GM18519 (cell line): ENCODE results near the gene NLRP10.
"Not testable (repeated sequence)": the region's sequence is repeated elsewhere in the genome, so short reads cannot be mapped to it uniquely, and the experiment has no call there.

Source experiments
- ATAC-seq: cut with Tn5 transposase; IDR thresholded peaks from one replicate; pipeline ENCODE4 v1.9.1; 2021; ENCODE audit warnings: mild to moderate bottlenecking, moderate library complexity; ENCODE audit not compliant: unreplicated experiment, low FRiP score

The NLRP10 gene, protein sequence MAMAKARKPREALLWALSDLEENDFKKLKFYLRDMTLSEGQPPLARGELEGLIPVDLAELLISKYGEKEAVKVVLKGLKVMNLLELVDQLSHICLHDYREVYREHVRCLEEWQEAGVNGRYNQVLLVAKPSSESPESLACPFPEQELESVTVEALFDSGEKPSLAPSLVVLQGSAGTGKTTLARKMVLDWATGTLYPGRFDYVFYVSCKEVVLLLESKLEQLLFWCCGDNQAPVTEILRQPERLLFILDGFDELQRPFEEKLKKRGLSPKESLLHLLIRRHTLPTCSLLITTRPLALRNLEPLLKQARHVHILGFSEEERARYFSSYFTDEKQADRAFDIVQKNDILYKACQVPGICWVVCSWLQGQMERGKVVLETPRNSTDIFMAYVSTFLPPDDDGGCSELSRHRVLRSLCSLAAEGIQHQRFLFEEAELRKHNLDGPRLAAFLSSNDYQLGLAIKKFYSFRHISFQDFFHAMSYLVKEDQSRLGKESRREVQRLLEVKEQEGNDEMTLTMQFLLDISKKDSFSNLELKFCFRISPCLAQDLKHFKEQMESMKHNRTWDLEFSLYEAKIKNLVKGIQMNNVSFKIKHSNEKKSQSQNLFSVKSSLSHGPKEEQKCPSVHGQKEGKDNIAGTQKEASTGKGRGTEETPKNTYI

GRCh38 chr11:7965386-7965785 lies at the start of gene NLRP10:
TSS of gene NLRP10 (minus strand) at chr11:7965447. CDS start at chr11:7963495, 1,952 bp downstream.
- no peak for ATAC-seq

GRCh38 chr11:8013833-8014232 lies 48.6 kb upstream of the NLRP10 start:
- ATAC-seq = no peak

DNA sequence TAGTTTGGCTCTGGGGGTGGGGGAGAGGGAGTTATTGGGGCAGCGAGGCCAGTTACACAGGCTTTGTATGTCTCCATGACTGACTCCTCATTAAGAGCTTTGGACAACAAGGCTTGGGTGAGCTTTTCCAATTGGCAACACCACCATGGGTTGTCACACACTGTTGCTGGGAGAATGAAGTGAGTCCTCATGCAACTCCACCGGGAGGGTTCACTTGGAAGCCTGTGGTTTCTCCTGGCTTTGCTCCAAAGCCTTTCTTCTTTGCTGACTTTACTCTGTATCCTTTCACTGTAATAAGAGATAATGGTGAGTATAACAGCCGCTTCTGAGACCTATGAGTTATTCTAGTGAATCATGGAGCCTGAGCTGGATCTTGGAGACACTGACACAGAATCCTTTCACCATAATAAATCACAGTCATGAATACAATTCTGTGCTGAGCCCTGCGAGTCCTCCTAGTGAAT lies 46.8 kb upstream of the NLRP10 start:
- no peak for ATAC-seq

DNA sequence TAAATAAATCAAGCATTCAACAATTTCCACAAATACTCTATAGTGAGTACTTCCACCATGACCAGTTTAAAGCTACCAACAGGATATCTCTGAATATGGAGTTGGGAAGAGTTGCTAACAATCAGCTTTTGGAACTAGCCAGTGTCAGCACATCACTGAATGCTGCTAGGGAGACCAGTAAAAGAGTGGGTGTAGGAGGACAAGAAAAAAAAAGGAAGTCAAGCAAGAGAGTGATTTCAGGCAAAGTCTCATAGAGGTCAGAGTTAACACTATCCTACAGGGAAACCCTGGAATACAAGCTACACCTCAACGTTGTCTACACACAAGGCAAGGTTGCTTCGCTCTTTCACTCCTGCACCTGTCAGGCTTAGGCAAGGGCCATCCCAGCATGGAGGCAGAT lies 46.1 kb upstream of the NLRP10 start:
- ATAC-seq = no peak

GRCh38 chr11:8009856-8010255 lies 44.6 kb upstream of the NLRP10 start:
- ATAC-seq = no peak

DNA sequence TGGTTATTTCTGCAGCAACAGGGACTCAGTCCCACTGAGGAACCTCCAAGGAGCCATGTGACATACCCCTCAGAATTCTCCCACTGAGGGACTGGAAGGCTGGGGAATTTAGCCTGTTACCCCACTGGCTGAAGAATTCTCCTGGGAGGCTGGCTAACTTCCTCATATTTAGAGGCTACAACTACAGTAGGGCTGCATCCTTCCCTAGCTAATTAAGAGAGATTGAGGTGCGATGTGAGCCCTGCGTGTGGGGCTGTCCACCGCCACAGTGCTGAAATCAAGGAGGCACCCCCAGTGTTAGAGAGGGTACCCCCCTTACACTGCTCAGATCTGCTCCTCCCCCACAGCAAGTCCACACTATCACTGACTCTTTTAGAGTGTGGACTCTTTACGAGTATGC lies 43.0 kb upstream of the NLRP10 start:
- no peak for ATAC-seq

DNA sequence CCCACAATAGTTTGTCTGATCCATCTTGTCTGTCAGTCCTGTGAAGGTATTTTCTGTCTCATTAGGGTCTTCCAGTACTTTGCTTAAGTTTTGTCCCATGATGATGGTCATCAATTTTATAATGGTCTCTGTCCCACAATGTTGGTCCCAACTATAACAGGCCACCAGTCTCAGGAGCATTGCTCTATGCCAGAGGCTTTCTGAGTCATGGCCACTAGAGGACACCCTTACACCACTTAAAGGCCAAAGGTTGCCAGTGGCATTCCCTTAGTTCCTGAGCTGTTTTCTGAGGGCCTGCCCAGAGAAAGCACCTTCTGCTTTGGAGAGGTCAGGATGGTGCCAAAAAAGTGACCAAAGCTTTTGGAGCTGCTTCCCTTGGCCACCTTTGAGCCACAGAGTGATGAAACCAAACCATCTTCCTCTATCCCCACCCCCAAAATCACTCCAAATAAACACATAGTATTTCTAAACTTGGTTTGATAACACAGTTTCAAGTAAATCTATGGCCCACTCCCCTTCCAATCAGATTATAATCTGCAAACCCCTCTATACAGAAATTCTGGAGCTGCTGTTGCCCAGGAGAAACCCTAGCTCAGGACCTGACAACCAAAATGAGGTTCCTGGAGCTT lies 41.2 kb upstream of the NLRP10 start:
- ATAC-seq = no peak

- ATAC-seq = no peak
Measured at GRCh38 chr11:8005556-8005955, 40.3 kb upstream of the NLRP10 start.

DNA sequence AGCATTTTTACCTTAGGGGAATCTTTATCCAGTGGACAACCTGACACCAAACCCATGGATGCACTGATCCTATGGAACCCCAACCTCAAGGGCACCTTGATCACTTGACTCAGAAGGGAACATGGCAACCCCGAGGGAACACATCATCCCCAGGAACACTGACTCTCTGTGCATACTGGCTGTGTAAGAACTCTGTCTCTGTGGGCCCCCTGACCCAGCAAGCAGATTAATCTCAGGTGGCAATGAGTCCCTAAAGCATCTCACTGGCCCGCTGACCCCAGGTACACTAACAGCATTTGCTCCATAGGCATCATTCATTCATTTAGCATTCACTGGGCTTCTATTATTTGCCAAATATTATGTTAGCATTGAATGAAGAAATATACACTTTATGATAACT lies 38.8 kb upstream of the NLRP10 start:
- no peak for ATAC-seq

DNA sequence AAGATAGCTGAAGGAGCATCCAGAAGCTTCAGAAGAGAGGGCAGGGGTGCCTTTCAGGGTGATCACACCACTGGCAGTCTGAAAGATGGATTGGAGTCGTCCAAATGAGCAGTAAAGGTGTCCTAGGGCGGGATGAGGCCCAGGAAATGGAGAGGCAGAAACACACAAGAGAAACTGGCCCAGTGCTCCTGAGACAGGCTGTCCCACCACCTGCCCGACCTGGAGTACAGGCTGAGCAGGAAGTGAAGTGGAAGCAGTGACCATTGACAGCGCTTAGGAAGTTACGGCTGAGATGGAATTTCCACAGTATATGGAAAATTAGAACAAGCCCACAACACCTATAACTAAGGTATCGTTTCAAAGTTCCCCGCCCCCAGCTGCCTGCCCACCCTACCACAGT lies 37.9 kb upstream of the NLRP10 start:
- ATAC-seq = no peak

GRCh38 chr11:8002676-8003075 lies 37.4 kb upstream of the NLRP10 start:
- no peak for ATAC-seq

DNA sequence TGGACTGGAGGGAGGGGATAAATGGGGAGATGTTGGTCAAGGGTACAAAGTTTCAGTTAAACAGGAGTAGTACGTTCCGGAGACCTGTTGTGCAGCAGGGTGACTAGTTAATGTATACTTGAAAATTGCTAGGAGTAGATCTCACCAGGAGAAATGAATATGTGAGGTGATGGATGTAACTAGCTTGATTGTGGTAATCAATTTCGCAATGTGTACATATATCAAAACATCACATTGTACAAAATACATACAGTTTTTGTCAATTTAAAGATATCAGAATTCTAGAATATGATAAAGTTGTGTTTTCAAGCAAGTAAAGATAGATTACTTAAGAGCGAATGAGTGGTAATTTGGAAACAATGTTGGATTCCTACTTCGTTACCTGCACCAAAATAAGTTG lies 35.1 kb upstream of the NLRP10 start:
- ATAC-seq = no peak

DNA sequence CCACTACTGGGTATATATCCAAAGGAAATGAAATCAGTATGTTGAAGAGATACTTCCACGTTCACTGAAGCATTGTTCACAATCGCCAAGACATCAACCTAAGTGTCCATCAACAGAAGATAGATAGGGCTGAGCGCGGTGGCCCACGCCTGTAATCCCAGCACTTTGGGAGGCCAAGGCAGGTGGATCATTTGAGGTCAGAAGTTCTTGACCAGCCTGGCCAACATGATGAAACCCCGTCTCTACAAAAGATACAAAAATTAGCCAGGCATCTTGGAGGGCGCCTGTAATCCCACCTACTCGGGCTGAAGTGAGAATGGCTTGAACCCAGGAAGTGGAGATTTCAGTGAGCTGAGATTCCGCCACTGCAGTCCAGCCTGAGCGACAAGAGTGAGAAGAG lies 34.5 kb upstream of the NLRP10 start:
- ATAC-seq = no peak

DNA sequence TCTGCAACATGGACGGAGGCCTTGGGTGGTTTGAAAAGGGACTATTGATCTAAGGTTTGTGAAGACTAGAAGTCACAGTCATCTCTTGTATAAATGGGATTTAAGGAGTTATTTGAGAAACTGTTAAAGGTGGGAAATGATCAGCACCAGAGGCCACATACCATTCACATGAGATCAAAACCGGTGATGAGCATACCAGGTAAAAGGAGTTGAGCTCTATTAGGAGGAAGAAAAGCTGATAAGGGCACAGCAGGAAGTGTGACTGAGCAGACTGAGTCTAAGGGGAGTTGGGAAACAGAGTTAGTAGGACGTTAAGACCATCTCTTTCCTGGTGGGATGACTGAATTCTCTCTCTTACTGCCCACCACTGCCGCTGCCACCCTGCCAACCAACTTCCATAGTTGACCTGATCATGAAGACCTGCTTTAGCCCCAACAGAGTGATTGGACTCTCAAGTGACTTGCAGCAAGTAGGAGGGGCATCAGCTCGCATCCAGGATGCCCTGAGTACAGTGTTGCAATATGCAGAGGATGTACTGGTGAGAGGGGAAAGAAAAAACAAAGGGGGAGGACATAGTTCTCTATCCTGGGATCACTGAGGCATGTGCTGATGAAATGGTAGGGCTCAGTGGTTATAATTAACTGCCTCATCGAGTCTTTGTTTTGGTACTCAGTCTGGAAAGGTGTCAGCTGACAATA lies 29.5 kb upstream of the NLRP10 start:
- ATAC-seq = no peak

DNA sequence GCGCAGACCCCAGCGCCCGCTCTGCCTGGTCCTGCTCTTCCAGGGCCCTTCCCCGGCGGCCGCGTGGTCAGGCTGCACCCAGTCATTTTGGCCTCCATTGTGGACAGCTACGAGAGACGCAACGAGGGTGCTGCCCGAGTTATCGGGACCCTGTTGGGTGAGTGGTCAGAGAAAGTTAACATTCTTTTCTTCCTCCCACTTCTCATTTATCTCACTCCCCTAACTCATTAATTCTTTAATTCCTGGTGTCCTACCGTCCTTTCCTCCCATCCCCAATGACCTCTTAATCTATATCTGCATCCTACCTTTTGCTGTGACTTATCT lies 22.3 kb upstream of the NLRP10 start:
- ATAC-seq = not testable (repeated sequence)

DNA sequence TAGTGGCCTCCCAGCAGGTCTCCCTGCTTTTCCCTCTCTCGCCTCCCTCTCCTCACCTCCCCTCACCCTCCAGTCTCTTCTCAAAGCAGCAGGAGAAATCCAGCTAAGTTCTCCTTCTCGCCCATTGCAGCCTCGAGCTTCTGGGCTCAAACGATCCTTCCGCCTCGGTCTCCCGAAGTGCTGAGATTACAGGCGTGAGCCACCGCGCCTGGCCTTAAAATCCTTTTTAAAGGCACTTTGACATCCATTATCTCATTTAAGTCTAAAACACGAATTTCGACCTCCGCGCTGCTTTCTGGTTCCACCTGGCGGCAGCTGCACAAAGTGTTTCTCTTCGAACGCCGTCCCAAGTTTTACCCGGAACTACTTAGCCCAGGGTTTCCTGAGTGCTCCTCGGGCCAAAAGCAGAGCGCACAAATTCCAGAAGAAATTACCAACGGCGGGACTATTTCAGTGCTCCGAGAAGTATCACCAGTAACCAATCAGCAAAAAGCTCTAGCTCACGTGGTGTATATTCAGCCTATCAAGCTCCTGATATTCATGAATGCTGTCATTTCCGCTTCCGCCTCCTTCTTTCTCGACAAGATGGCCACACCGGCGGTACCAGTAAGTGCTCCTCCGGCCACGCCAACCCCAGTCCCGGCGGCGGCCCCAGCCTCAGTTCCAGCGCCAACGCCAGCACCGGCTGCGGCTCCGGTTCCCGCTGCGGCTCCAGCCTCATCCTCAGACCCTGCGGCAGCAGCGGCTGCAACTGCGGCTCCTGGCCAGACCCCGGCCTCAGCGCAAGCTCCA lies 21.7 kb upstream of the NLRP10 start, which contains the start of gene EIF3F:
EIF3F (plus strand) TSS at position 570 of the 792 bp plus-strand sequence; CDS start at position 586, 16 bp downstream.
- peak; percentile 97 for ATAC-seq

GRCh38 chr11:7983832-7984590 lies 18.8 kb upstream of the NLRP10 start:
- ATAC-seq = no peak

GRCh38 chr11:7982582-7983119 lies 17.4 kb upstream of the NLRP10 start:
- no peak for ATAC-seq

GRCh38 chr11:7981619-7982157 lies 16.4 kb upstream of the NLRP10 start:
- ATAC-seq = no peak
